ENCODE measurements around the gene KIAA1958. TPM values are rescaled to one million over a fixed set of nuclear protein-coding genes. Genes with fewer than 3 reads are reported as not detected.

The KIAA1958 gene
- total and polyA plus RNA-seq, 10 of the 15 experiments (the other 5 are each of a cell fraction or from before 2014, with no cell fraction given): 0.53 to 8.7 (median 4.0) TPM

DNA sequence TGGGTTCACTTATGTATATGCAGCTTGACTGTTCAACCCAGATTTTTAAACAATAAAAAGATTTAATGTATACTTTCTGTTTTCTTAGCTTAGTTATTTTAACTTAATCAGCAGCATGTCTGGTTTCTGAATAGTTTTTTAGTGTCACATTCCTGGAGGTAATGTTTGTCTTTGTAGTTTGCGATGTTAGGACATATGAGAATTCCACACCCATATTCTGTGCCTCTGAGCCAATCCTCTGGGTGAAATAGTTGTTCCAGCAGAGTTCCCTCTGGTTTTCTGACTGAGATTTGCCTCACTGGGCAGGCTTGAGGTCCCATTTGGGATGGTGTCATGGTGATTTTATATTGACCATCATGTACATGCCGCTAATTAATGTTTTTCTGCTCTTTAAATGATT is 182.7 kb downstream of the KIAA1958 start:
- intact Hi-C loops (cut with micrococcal nuclease; ENCODE audit: unreplicated experiment) (no loop called here), in situ Hi-C loops (cut with MboI) (no loop called here)
- CTCF ChIA-PET: interaction anchor here (1.5 kb wide), 1 partner anchor 151 kb away, joined by 4 read pairs; no protein-coding TSS in a partner anchor
- Histone ChIP-seq H3K4me2 (ENCODE audit: control insufficient read depth, insufficient read depth) (no peak overlapping the region), H3K9ac (ENCODE audit: control insufficient read depth, insufficient read depth, low read length) (no peak overlapping the region), H4K20me1 (ENCODE audit: control insufficient read depth, insufficient read depth) (no peaks in the 10 kb centered on the region), H2AFZ (ENCODE audit: control insufficient read depth, low read depth, low read length) (no peak overlapping the region), H3K79me2 (ENCODE audit: control insufficient read depth, insufficient read depth, low read length) (no peaks in the 10 kb centered on the region), H3K27me3 (replicated peaks in 1 of 2; ENCODE audit: control insufficient read depth in 2 of 2, insufficient read depth in 2 of 2, low read length in 1 of 2) (no peaks in the 10 kb centered on the region), H3K4me1 (ENCODE audit: control insufficient read depth, insufficient read depth, low read length) (no peaks in the 10 kb centered on the region), H3K36me3 (ENCODE audit: control insufficient read depth in 2 of 2, insufficient read depth in 2 of 2, low read length in 1 of 2) (no peaks in the 10 kb centered on the region), H3K27ac (ENCODE audit: control insufficient read depth, insufficient read depth) (no peak overlapping the region), H3K4me3 (no peak overlapping the region), H3K9me3 (replicated peaks; ENCODE audit: control insufficient read depth, insufficient read depth, low read length) (no peaks in the 10 kb centered on the region)
- SMC1A ChIA-PET (ENCODE audit: uncharacterized antibody, unreplicated experiment): interaction anchor here (0.6 to 0.8 kb wide), 4 partner anchors 16 to 177 kb away, joined by 3 read pairs; no protein-coding TSS in a partner anchor
- POLR2A ChIA-PET: no interaction called here
- no TSS peak for BruUV-seq (replicated peaks)
- RAD21 ChIA-PET (ENCODE audit: unreplicated experiment): no interaction called here
- 100% methylated on average over 2 of the region's 2 CpGs for WGBS (ENCODE audit: insufficient coverage, insufficient replicate concordance, low lambda C conversion rate, missing lambda C conversion rate)
- no peak for ATAC-seq
- no peak for DNase-seq (ENCODE audit: low read depth, low spot score)
- TF ChIP-seq POLR2AphosphoS5 (IDR thresholded peaks at IDR 0.05; ENCODE audit: low read length) (no peak), YBX1 (IDR thresholded peaks at IDR 0.05) (no peak), FOXK2 (IDR thresholded peaks at IDR 0.05) (no peak), RBBP5 (conservative IDR thresholded peaks at IDR 0.05) (no peak)
- TF ChIP-seq, protein P1, sequence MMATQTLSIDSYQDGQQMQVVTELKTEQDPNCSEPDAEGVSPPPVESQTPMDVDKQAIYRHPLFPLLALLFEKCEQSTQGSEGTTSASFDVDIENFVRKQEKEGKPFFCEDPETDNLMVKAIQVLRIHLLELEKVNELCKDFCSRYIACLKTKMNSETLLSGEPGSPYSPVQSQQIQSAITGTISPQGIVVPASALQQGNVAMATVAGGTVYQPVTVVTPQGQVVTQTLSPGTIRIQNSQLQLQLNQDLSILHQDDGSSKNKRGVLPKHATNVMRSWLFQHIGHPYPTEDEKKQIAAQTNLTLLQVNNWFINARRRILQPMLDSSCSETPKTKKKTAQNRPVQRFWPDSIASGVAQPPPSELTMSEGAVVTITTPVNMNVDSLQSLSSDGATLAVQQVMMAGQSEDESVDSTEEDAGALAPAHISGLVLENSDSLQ (IDR thresholded peaks at IDR 0.05): no peak
- TF ChIP-seq, protein P2, sequence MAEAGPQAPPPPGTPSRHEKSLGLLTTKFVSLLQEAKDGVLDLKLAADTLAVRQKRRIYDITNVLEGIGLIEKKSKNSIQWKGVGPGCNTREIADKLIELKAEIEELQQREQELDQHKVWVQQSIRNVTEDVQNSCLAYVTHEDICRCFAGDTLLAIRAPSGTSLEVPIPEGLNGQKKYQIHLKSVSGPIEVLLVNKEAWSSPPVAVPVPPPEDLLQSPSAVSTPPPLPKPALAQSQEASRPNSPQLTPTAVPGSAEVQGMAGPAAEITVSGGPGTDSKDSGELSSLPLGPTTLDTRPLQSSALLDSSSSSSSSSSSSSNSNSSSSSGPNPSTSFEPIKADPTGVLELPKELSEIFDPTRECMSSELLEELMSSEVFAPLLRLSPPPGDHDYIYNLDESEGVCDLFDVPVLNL (IDR thresholded peaks at IDR 0.05; ENCODE audit: low read depth, low read length): no peak
- no peak for FAIRE-seq

Measured in GM12878 (cell line).